NB4 (cell line): ENCODE data around the gene PCDH15.

Experiments
- CTCF ChIP-seq: IDR thresholded peaks from one replicate; pipeline ENCODE4 v1.5.1; 2012; ENCODE audit warnings: low read depth, low read length
- MAX ChIP-seq: IDR thresholded peaks from 2 replicates; pipeline ENCODE4 v1.6.1; 2011; ENCODE audit warnings: low read depth, low read length
- MYC ChIP-seq: IDR thresholded peaks from 2 replicates; pipeline ENCODE4 v1.6.1; 2011; ENCODE audit warnings: low read depth, low read length
- POLR2A ChIP-seq: IDR thresholded peaks from 2 replicates; pipeline ENCODE4 v1.6.1; 2011; ENCODE audit warnings: mild to moderate bottlenecking; ENCODE audit not compliant: insufficient read length; ENCODE audit errors: extremely low read depth

GRCh38 chr10:54066646-54067045 is 734.4 kb downstream of the PCDH15 start:
- TF ChIP-seq CTCF (no peak), POLR2A (no peak), MAX (no peak), MYC (no peak)
